IMR-90 (cell line): Measurements from ENCODE around the gene BRD8. TPM values are rescaled to one million over a fixed set of nuclear protein-coding genes. Genes with fewer than 3 reads are reported as not detected.

Experiments
- ATAC-seq: fragments of 200-7000 bp; cut with Tn5 transposase; 2 replicates; pipeline ENCODE4 v1.9.1; 2020; ENCODE audit warnings: low read depth, mild to moderate bottlenecking, moderate library complexity
- BruUV-seq: library from RNA; stranded (reverse); fragments of 400-500 nt; replicated peaks from 2 replicates; lab custom pipeline; 2021; lab: Mats Ljungman, UMichigan
- CTCF ChIA-PET: fragments of 300-600 bp; formaldehyde crosslinking; extraction: SDS; loops from one replicate; lab custom pipeline; 2021; ENCODE audit warnings: antibody characterized with exemption; lab: Yijun Ruan, JAX
- POLR2A ChIA-PET: fragments of 300-600 bp; sonication (Branson Sonifier 250); formaldehyde crosslinking; loops from one replicate; lab custom pipeline; 2022; ENCODE audit warnings: antibody characterized with exemption; ENCODE audit not compliant: unreplicated experiment; lab: Charles Lee
- DNase-seq: peaks from one replicate; pipeline ENCODE4 v3.0.0; 2013
- H2AFZ ChIP-seq: replicated peaks from 2 replicates; pipeline ENCODE3; 2013; ENCODE audit warnings: low read length, mild to moderate bottlenecking; ENCODE audit not compliant: poor library complexity
- H2AK5ac ChIP-seq: 2 replicates; pipeline ENCODE4 v1.6.1; 2013; ENCODE audit warnings: low read depth, low read length, inconsistent platforms
- H2AK9ac ChIP-seq: replicated peaks from 2 replicates; pipeline ENCODE3; 2013; ENCODE audit warnings: mild to moderate bottlenecking, low read depth, low read length, moderate library complexity; ENCODE audit not compliant: poor library complexity
- H2BK120ac ChIP-seq: 2 replicates; pipeline ENCODE4 v1.6.1; 2013; ENCODE audit warnings: low read depth, low read length, inconsistent platforms
- H2BK15ac ChIP-seq: 3 replicates; pipeline ENCODE4 v1.6.1; 2013; ENCODE audit warnings: low read depth, low read length, inconsistent platforms
- H2BK20ac ChIP-seq: 2 replicates; pipeline ENCODE4 v1.6.1; 2013; ENCODE audit warnings: low read depth, mild to moderate bottlenecking, inconsistent platforms, low read length, moderate library complexity
- H2BK5ac ChIP-seq: 2 replicates; pipeline ENCODE4 v1.6.1; 2013; ENCODE audit warnings: mild to moderate bottlenecking, low read depth, low read length, inconsistent platforms; ENCODE audit not compliant: poor library complexity, severe bottlenecking
- H3K14ac ChIP-seq: replicated peaks from 2 replicates; pipeline ENCODE4 v1.6.1; 2013; ENCODE audit warnings: low read depth, low read length, inconsistent platforms
- H3K18ac ChIP-seq: 2 replicates; pipeline ENCODE4 v1.6.1; 2013; ENCODE audit warnings: low read depth, low read length, control low read depth
- H3K23ac ChIP-seq: 2 replicates; pipeline ENCODE4 v1.6.1; 2013; ENCODE audit warnings: low read depth, low read length, inconsistent platforms
- H3K27ac ChIP-seq: 2 replicates; pipeline ENCODE4 v1.5.1; 2013; ENCODE audit warnings: mild to moderate bottlenecking, control low read depth, low read length; ENCODE audit not compliant: insufficient read depth
- H3K27me3 ChIP-seq: 2 replicates; pipeline ENCODE4 v1.6.1; 2013; ENCODE audit warnings: low read length; ENCODE audit not compliant: control insufficient read depth, insufficient read depth
- H3K36me3 ChIP-seq: 2 replicates; pipeline ENCODE4 v1.6.1; 2013; ENCODE audit warnings: low read length, mixed read lengths; ENCODE audit not compliant: control insufficient read depth, insufficient read depth
- H3K4ac ChIP-seq: 2 replicates; pipeline ENCODE4 v1.6.1; 2013; ENCODE audit warnings: low read depth, low read length, inconsistent platforms
- H3K4me1 ChIP-seq: 2 replicates; pipeline ENCODE4 v1.6.1; 2013; ENCODE audit warnings: low read length, mixed read lengths; ENCODE audit not compliant: control insufficient read depth, insufficient read depth
- H3K4me2 ChIP-seq: 2 replicates; pipeline ENCODE4 v1.6.1; 2013; ENCODE audit warnings: low read depth, mild to moderate bottlenecking, control low read depth, low read length, moderate library complexity
- H3K4me3 ChIP-seq: 2 replicates; pipeline ENCODE4 v1.5.1; 2013; ENCODE audit warnings: low read depth, mild to moderate bottlenecking, control low read depth, low read length, moderate library complexity; ENCODE audit not compliant: insufficient read depth
- H3K56ac ChIP-seq: 2 replicates; pipeline ENCODE4 v1.6.1; 2013; ENCODE audit warnings: low read length, inconsistent platforms; ENCODE audit not compliant: insufficient read depth; ENCODE audit errors: extremely low read depth
- H3K79me1 ChIP-seq, 2 experiments: 2 replicates each; pipeline ENCODE4 v1.6.1; 2013; ENCODE audit warnings: low read length in 2 of 2, inconsistent platforms in 1 of 2, low read depth in 1 of 2
- H3K9ac ChIP-seq: 2 replicates; pipeline ENCODE4 v1.6.1; 2013; ENCODE audit warnings: low read depth, low read length, control low read depth
- H3K9me1 ChIP-seq: 2 replicates; pipeline ENCODE4 v1.6.1; 2013; ENCODE audit warnings: low read length, inconsistent platforms; ENCODE audit not compliant: insufficient read depth
- H3K9me3 ChIP-seq: 2 replicates; pipeline ENCODE4 v1.6.1; 2013; ENCODE audit warnings: low read length; ENCODE audit not compliant: control insufficient read depth, insufficient read depth
- H4K20me1 ChIP-seq: 2 replicates; pipeline ENCODE4 v1.6.1; 2013; ENCODE audit warnings: low read length, inconsistent platforms; ENCODE audit not compliant: insufficient read depth
- H4K5ac ChIP-seq: 2 replicates; pipeline ENCODE4 v1.6.1; 2013; ENCODE audit warnings: mild to moderate bottlenecking, low read depth, low read length, control low read depth
- H4K8ac ChIP-seq, 2 experiments: 2 replicates each; pipeline ENCODE4 v1.6.1; 2013; ENCODE audit warnings: low read depth in 2 of 2, low read length in 2 of 2, control low read depth in 1 of 2, inconsistent platforms in 1 of 2
- H4K91ac ChIP-seq: 2 replicates; pipeline ENCODE4 v1.6.1; 2013; ENCODE audit warnings: low read depth, low read length, inconsistent platforms; ENCODE audit not compliant: insufficient read depth
- CHD1 ChIP-seq: IDR thresholded peaks from 2 replicates; pipeline ENCODE4 v1.6.1; 2012; ENCODE audit warnings: low read depth, low read length, improper control_type of control experiment
- MAFK ChIP-seq: IDR thresholded peaks from 2 replicates; pipeline ENCODE4 v1.6.1; 2012; ENCODE audit warnings: low read depth, low read length, improper control_type of control experiment
- MAZ ChIP-seq: IDR thresholded peaks from 2 replicates; pipeline ENCODE4 v1.6.1; 2012; ENCODE audit warnings: low read depth, mild to moderate bottlenecking, low read length, improper control_type of control experiment, moderate library complexity, borderline replicate concordance
- POLR2A ChIP-seq: IDR thresholded peaks from 2 replicates; pipeline ENCODE4 v1.6.1; 2012; ENCODE audit warnings: mild to moderate bottlenecking, low read depth, low read length
- RAD21 ChIP-seq: IDR thresholded peaks from 2 replicates; pipeline ENCODE4 v1.6.1; 2012; ENCODE audit warnings: low read length, improper control_type of control experiment
- RCOR1 ChIP-seq: IDR thresholded peaks from 2 replicates; pipeline ENCODE4 v1.6.1; 2012; ENCODE audit warnings: mild to moderate bottlenecking, low read length, improper control_type of control experiment; ENCODE audit not compliant: insufficient replicate concordance
- RFX5 ChIP-seq: IDR thresholded peaks from 2 replicates; pipeline ENCODE4 v1.8.0; 2012; ENCODE audit warnings: low read depth, mild to moderate bottlenecking, low read length, moderate library complexity
- SMC3 ChIP-seq: fragments of 150-350 bp; IDR thresholded peaks from 2 replicates; pipeline ENCODE4 v1.6.1; 2016; ENCODE audit warnings: low read depth, mild to moderate bottlenecking, antibody characterized with exemption, low read length, moderate library complexity
- WGBS, 2 experiments: methylation state at CpG; one replicate each; pipeline versions ENCODE4 v1.1.5 to v1.1.7; 2013; ENCODE audit warnings: missing lambda C conversion rate in 2 of 2; ENCODE audit not compliant: insufficient read length in 1 of 2; ENCODE audit errors: extremely low coverage in 2 of 2; 5-methylcytosine and 5-hydroxymethylcytosine counted together
- dilution Hi-C: fragments of 300-500 bp; cut with HindIII; formaldehyde crosslinking; loops from one replicate; pipeline ENCODE4 v1.14.3; 2018; ENCODE audit warnings: low sequenced_read_pairs; ENCODE audit not compliant: unreplicated experiment
- in situ Hi-C: fragments of 300-500 bp; cut with MboI; formaldehyde crosslinking; loops from 3 replicates; pipeline ENCODE4 v1.14.3; 2019; ENCODE audit warnings: low sequenced_read_pairs, inconsistent platforms, mixed read lengths
- intact Hi-C: fragments of 100-400 bp; cut with micrococcal nuclease; formaldehyde crosslinking; loops from 2 replicates; pipeline ENCODE4 v1.10.0; 2022
- polyA plus RNA-seq, 3 experiments: library from polyadenylated mRNA; depleted of rRNA; stranded (reverse); fragments of >200 nt; gene quantifications; 2 replicates each; pipeline ENCODE4 v1.2.3, GENCODE V29; 2012; ENCODE audit warnings: low replicate concordance in 1 of 3
- total RNA-seq: library from RNA; depleted of rRNA; stranded (reverse); fragments of >200 nt; gene quantifications from 2 replicates; pipeline ENCODE4 v1.2.3, GENCODE V29; 2012
- TF ChIP-seq, protein P1 (sequence below): fragments of 150-350 bp; IDR thresholded peaks from 2 replicates; pipeline ENCODE4 v1.6.1; 2017; ENCODE audit warnings: mild to moderate bottlenecking, antibody characterized with exemption, low read length, low read depth
- TF ChIP-seq, protein P2 (sequence below): fragments of 150-350 bp; IDR thresholded peaks from 2 replicates; pipeline ENCODE4 v1.6.1; 2016; ENCODE audit warnings: low read depth, mild to moderate bottlenecking, low read length, moderate library complexity, borderline replicate concordance
- TF ChIP-seq, protein P3 (sequence below): conservative IDR thresholded peaks from 2 replicates; pipeline ENCODE4 v1.5.1; 2012; ENCODE audit warnings: mild to moderate bottlenecking, low read depth, low read length, improper control_type of control experiment

Gene BRD8
- total and polyA plus RNA-seq, 2 of the 4 experiments (the other 2 are of a cell fraction) = 36.9 to 43.6 TPM

DNA sequence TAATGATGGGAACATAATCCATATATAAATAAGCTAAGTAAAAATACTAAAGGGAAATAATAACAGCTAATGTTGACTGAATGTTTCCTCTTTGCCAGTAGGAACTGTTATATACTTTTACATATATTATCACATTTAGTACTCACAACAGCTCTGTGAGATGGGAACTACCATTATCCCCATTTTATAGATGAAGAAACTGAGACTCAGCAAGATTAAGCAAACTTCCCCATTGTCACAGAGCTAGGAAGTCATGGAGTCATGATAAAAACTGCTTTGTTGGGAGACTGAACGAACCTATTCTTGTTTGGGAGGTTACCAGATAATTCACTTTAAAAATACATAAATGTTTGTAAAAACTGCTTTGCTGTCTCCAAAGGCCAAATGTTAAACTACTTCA lies 71.2 kb downstream of the BRD8 start:
- TF ChIP-seq RFX5 (no peak), POLR2A (no peak), RAD21 (no peak), MAZ (no peak), CHD1 (no peak), SMC3 (no peak), RCOR1 (no peak), MAFK (no peak)
- TF ChIP-seq, protein P1, sequence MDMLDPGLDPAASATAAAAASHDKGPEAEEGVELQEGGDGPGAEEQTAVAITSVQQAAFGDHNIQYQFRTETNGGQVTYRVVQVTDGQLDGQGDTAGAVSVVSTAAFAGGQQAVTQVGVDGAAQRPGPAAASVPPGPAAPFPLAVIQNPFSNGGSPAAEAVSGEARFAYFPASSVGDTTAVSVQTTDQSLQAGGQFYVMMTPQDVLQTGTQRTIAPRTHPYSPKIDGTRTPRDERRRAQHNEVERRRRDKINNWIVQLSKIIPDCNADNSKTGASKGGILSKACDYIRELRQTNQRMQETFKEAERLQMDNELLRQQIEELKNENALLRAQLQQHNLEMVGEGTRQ = no peak
- TF ChIP-seq, protein P2, sequence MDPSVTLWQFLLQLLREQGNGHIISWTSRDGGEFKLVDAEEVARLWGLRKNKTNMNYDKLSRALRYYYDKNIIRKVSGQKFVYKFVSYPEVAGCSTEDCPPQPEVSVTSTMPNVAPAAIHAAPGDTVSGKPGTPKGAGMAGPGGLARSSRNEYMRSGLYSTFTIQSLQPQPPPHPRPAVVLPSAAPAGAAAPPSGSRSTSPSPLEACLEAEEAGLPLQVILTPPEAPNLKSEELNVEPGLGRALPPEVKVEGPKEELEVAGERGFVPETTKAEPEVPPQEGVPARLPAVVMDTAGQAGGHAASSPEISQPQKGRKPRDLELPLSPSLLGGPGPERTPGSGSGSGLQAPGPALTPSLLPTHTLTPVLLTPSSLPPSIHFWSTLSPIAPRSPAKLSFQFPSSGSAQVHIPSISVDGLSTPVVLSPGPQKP = no peak
- TF ChIP-seq, protein P3, sequence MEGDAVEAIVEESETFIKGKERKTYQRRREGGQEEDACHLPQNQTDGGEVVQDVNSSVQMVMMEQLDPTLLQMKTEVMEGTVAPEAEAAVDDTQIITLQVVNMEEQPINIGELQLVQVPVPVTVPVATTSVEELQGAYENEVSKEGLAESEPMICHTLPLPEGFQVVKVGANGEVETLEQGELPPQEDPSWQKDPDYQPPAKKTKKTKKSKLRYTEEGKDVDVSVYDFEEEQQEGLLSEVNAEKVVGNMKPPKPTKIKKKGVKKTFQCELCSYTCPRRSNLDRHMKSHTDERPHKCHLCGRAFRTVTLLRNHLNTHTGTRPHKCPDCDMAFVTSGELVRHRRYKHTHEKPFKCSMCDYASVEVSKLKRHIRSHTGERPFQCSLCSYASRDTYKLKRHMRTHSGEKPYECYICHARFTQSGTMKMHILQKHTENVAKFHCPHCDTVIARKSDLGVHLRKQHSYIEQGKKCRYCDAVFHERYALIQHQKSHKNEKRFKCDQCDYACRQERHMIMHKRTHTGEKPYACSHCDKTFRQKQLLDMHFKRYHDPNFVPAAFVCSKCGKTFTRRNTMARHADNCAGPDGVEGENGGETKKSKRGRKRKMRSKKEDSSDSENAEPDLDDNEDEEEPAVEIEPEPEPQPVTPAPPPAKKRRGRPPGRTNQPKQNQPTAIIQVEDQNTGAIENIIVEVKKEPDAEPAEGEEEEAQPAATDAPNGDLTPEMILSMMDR = no peak
- no peak overlapping the region for H2AK5ac ChIP-seq
- H3K27ac ChIP-seq = no peak overlapping the region
- H3K14ac ChIP-seq = no peak overlapping the region
- H4K5ac ChIP-seq = no peak overlapping the region
- in situ Hi-C loops = no loop called here
- H3K9ac ChIP-seq = no peak overlapping the region
- H2BK15ac ChIP-seq = no peak overlapping the region
- no peak overlapping the region for H2BK5ac ChIP-seq
- no peak overlapping the region for H4K91ac ChIP-seq
- no peaks in the 10 kb centered on the region for H3K4me1 ChIP-seq
- H3K4ac ChIP-seq = no peak overlapping the region
- H3K23ac ChIP-seq = no peak overlapping the region
- H3K79me1 ChIP-seq = no peaks in the 10 kb centered on the region
- no peaks in the 10 kb centered on the region for H3K36me3 ChIP-seq
- H3K9me3 ChIP-seq = no peaks in the 10 kb centered on the region
- H2BK20ac ChIP-seq = no peak overlapping the region
- intact Hi-C loops = no loop called here
- no peak overlapping the region for H2BK120ac ChIP-seq
- peaks cover 9% of the 10 kb centered on the region for H3K27me3 ChIP-seq
- no peak overlapping the region for H3K4me2 ChIP-seq
- H4K8ac ChIP-seq = no peak overlapping the region
- H3K4me3 ChIP-seq = no peak overlapping the region
- no TSS peak for BruUV-seq
- H3K56ac ChIP-seq = no peak overlapping the region
- no peak overlapping the region for H3K18ac ChIP-seq
- no CpG with 5 or more reads among the region's 1 CpG for WGBS, 2 experiments
- ChIA-PET CTCF (interaction anchor here (1.4 kb wide), 1 partner anchor 30 kb away, joined by 3 read pairs; no protein-coding TSS in a partner anchor), POLR2A (no interaction called here)
- H2AK9ac ChIP-seq = no peak overlapping the region
- H3K9me1 ChIP-seq = no peaks in the 10 kb centered on the region
- no peak for ATAC-seq
- H4K20me1 ChIP-seq = no peaks in the 10 kb centered on the region
- DNase-seq = no peak
- dilution Hi-C loops = no loop called here
- no peak overlapping the region for H2AFZ ChIP-seq
